ENCODE results near the gene RNF40. TPM values are rescaled to one million over a fixed set of nuclear protein-coding genes. Genes with fewer than 3 reads are reported as not detected.

The RNF40 gene
- total RNA-seq, 1 donor from 2014 or later: 60.9 TPM

GRCh38 chr16:30724641-30725417 lies 37.3 kb upstream of the RNF40 start:
- no peak for DNase-seq (ENCODE audit: extremely low spot score in 2 of 2)

GRCh38 chr16:30725418-30725792 lies 36.7 kb upstream of the RNF40 start:
- no peak overlapping the region for H3K27ac ChIP-seq
- intact Hi-C loops (cut with DNase I): no loop called here
- no peak for DNase-seq (ENCODE audit: extremely low spot score in 2 of 2)
- no peaks in the 10 kb centered on the region for H3K9me3 ChIP-seq
- H3K4me3 ChIP-seq: no peak overlapping the region
- H3K36me3 ChIP-seq: peaks cover 3 to 82% of the 10 kb centered on the region in 2 donors
- no peaks in the 10 kb centered on the region for H3K4me1 ChIP-seq
- no peak for TF ChIP-seq CTCF (IDR thresholded peaks at IDR 0.05)
- TF ChIP-seq POLR2AphosphoS5 (IDR thresholded peaks at IDR 0.05; ENCODE audit: insufficient read depth in 1 of 2, low read depth in 1 of 2): no peak
- no peak for TF ChIP-seq POLR2A (IDR thresholded peaks at IDR 0.05)
- H3K27me3 ChIP-seq: no peaks in the 10 kb centered on the region

More at GRCh38 chr16:30724641-30725417, 37.3 kb upstream of the RNF40 start:
- intact Hi-C loops (cut with DNase I): no loop called here
- peaks cover 3 to 82% of the 10 kb centered on the region in 2 donors for H3K36me3 ChIP-seq
- H3K4me1 ChIP-seq: no peaks in the 10 kb centered on the region
- H3K27me3 ChIP-seq: no peaks in the 10 kb centered on the region
- no peaks in the 10 kb centered on the region for H3K9me3 ChIP-seq
- no peak overlapping the region for H3K27ac ChIP-seq
- no peak overlapping the region for H3K4me3 ChIP-seq
- no peak for TF ChIP-seq CTCF (IDR thresholded peaks at IDR 0.05)
- no peak for TF ChIP-seq POLR2AphosphoS5 (IDR thresholded peaks at IDR 0.05; ENCODE audit: insufficient read depth in 1 of 2, low read depth in 1 of 2)
- no peak for TF ChIP-seq POLR2A (IDR thresholded peaks at IDR 0.05)

DNA sequence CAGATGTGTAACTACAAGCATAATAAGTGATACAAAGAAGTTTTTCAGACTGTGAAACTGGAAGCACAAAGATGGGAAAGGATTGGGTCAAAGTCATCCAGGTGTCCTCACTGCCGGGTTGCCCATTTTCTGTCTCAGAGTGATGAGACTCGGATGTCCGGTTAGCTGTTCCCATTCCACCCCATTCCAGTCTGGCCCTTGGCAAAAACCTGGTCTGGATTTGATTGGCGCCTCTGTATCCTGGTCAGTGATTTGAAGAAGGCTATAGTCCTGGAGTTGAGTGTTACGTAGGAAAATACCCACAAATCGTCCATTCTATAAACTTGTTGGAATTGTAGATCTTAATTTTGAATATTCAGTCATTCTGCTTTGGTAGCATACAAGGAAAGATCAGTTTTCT lies 33.8 kb upstream of the RNF40 start:
- no peak for DNase-seq (ENCODE audit: extremely low spot score in 2 of 2)
- no peak for TF ChIP-seq POLR2A (IDR thresholded peaks at IDR 0.05)
- no peak for TF ChIP-seq CTCF (IDR thresholded peaks at IDR 0.05)
- no peak for TF ChIP-seq POLR2AphosphoS5 (IDR thresholded peaks at IDR 0.05; ENCODE audit: insufficient read depth in 1 of 2, low read depth in 1 of 2)
- Histone ChIP-seq H3K9me3 (no peaks in the 10 kb centered on the region), H3K36me3 (peaks cover 0 to 80% of the 10 kb centered on the region in 2 donors), H3K27me3 (no peaks in the 10 kb centered on the region), H3K27ac (no peak overlapping the region), H3K4me3 (no peak overlapping the region), H3K4me1 (no peaks in the 10 kb centered on the region)
- intact Hi-C loops (cut with DNase I): no loop called here

- no peak overlapping the region for H3K27ac ChIP-seq
- no peaks in the 10 kb centered on the region for H3K9me3 ChIP-seq
- no peak overlapping the region for H3K4me3 ChIP-seq
- intact Hi-C loops (cut with DNase I): no loop called here
- no peaks in the 10 kb centered on the region for H3K4me1 ChIP-seq
- H3K27me3 ChIP-seq: no peaks in the 10 kb centered on the region
- H3K36me3 ChIP-seq: peaks cover 0 to 80% of the 10 kb centered on the region in 2 donors
- TF ChIP-seq POLR2AphosphoS5 (IDR thresholded peaks at IDR 0.05; ENCODE audit: insufficient read depth in 1 of 2, low read depth in 1 of 2) (no peak), POLR2A (IDR thresholded peaks at IDR 0.05) (no peak), CTCF (IDR thresholded peaks at IDR 0.05) (no peak)
- DNase-seq (ENCODE audit: extremely low spot score in 2 of 2): no peak
Measured at GRCh38 chr16:30728899-30729672, 33.0 kb upstream of the RNF40 start.
